GM13976 (cell line): ENCODE measurements around the gene KIF16B.

ENCODE experiments used
- DNase-seq: peaks from one replicate; pipeline ENCODE4 v3.0.0; 2012; ENCODE audit warnings: low spot score
- in situ Hi-C: fragments of 300-500 bp; cut with MboI; formaldehyde crosslinking; loops from one replicate; pipeline ENCODE4 v1.12.0; 2022; ENCODE audit warnings: low sequenced_read_pairs, mixed read lengths, inconsistent platforms; ENCODE audit not compliant: unreplicated experiment
- TF ChIP-seq, protein P1 (sequence below): IDR thresholded peaks from 2 replicates; pipeline ENCODE4 v1.5.1; 2012; ENCODE audit warnings: borderline replicate concordance, mild to moderate bottlenecking; ENCODE audit not compliant: insufficient read depth; ENCODE audit errors: extremely low read depth, missing control alignments, control extremely low read depth

KIF16B gene

GRCh38 chr20:16352321-16352720, 220.9 kb downstream of the KIF16B start:
- no peak for DNase-seq
- in situ Hi-C loops = no loop called here
- TF ChIP-seq, protein P1, sequence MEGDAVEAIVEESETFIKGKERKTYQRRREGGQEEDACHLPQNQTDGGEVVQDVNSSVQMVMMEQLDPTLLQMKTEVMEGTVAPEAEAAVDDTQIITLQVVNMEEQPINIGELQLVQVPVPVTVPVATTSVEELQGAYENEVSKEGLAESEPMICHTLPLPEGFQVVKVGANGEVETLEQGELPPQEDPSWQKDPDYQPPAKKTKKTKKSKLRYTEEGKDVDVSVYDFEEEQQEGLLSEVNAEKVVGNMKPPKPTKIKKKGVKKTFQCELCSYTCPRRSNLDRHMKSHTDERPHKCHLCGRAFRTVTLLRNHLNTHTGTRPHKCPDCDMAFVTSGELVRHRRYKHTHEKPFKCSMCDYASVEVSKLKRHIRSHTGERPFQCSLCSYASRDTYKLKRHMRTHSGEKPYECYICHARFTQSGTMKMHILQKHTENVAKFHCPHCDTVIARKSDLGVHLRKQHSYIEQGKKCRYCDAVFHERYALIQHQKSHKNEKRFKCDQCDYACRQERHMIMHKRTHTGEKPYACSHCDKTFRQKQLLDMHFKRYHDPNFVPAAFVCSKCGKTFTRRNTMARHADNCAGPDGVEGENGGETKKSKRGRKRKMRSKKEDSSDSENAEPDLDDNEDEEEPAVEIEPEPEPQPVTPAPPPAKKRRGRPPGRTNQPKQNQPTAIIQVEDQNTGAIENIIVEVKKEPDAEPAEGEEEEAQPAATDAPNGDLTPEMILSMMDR = no peak

GRCh38 chr20:16351415-16351814, 221.8 kb downstream of the KIF16B start:
- DNase-seq = no peak
- TF ChIP-seq, protein P1 = no peak
- in situ Hi-C loops = no loop called here

GRCh38 chr20:16350465-16350864, 222.8 kb downstream of the KIF16B start:
- no peak for DNase-seq
- TF ChIP-seq, protein P1 = no peak
- in situ Hi-C loops = no loop called here

DNA sequence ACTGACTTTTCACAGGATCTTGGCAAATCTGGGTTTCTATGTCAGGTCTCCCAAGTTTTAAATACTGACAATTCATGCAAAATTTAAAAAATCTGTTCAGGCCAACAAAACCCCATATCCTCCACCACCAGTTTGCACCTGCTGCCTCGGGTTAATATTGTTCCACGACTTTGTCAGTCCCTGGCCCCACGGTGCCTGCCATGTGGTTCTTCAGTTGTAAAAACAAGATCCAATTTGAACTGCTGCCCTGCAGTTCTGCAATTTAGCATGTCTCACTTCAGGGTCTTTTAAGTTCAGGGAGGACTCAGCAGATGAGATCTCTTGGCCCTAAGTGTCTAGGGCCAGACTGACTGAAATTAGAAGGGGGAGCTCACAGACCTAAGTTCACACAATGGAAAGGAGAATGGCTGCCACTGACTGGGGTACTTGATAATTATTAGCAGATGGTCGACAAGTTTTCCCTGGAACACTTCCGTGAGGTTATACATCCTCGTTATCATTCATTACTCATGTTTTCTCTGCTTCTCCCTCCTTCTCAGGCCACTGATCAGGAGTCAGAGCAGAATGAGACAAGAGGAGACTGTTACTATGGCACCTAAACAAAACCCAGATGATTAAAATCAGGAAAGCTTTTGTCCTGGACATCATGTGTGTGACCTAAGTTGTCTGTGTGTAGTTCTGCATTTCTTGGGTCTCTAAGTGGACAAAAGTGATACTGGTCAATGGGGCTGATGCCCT, 223.6 kb downstream of the KIF16B start:
- TF ChIP-seq, protein P1 = no peak
- in situ Hi-C loops = no loop called here
- no peak for DNase-seq

DNA sequence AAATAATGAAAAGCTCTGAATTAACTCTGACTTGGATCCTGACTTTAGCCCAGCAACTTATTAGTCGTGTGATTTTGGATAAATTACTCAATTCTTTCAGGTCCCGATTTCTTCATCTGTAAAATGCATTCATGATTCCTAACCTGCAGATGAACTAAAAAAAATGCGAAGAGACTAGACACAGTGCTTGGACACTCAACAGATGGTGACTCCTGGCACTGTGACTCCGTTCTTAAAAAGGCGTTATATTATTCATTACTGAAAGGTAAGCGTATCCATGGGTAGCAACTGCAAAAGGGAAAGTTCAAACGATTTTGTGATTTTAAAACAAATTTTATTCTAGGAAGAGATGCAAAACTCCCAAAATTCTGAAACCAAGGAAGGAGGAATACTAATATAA, 226.3 kb downstream of the KIF16B start:
- in situ Hi-C loops = no loop called here
- DNase-seq = no peak
- TF ChIP-seq, protein P1 = no peak

DNA sequence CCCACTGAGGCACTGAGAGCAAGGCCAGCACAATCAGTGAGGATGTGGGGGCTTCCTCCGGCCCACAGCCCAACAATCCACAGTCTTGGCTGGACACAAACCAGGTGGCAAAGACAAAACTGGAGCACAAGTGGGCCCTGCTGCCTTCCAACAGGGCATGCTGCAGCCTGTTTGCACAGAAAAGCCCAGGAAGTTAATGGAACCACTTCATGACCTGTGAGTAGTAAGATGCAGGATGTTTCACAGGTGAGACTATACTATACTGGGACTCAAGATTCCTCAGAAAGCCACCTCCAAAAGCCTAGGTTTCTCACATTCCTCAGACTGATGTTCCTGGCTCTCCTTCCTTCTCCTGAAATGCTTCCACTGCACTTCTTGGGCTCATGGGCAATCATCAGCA, 235.5 kb downstream of the KIF16B start:
- DNase-seq = no peak
- TF ChIP-seq, protein P1 = no peak
- in situ Hi-C loops = no loop called here
